Chondrocyte (in vitro differentiated cells): ENCODE data around the gene UNC5B. TPM values are rescaled to one million over a fixed set of nuclear protein-coding genes. Genes with fewer than 3 reads are reported as not detected.
A peak's percentile ranks its signal among the peaks of the same experiment; 100 is the strongest.
"Not testable (repeated sequence)": the region's sequence is repeated elsewhere in the genome, so short reads cannot be mapped to it uniquely, and the experiment has no call there.

Source experiments
- DNase-seq: peaks from one replicate; pipeline ENCODE4 v3.0.0; 2021; ENCODE audit warnings: mixed read lengths, low spot score
- H3K27ac Mint-ChIP-seq: one replicate; pipeline ENCODE4 v1.8.0; 2021; ENCODE audit warnings: mild to moderate bottlenecking, moderate library complexity, mixed read lengths; ENCODE audit not compliant: unreplicated experiment
- H3K27me3 Mint-ChIP-seq: 2 replicates; pipeline ENCODE4 v1.8.0; 2021; ENCODE audit warnings: low read depth, mixed read lengths
- H3K36me3 Mint-ChIP-seq: 2 replicates; pipeline ENCODE4 v1.8.0; 2021; ENCODE audit warnings: low read depth, mixed read lengths
- H3K4me1 Mint-ChIP-seq: 2 replicates; pipeline ENCODE4 v1.8.0; 2021; ENCODE audit warnings: low read depth, mild to moderate bottlenecking, mixed read lengths
- H3K4me3 Mint-ChIP-seq: one replicate; pipeline ENCODE4 v1.8.0; 2021; ENCODE audit warnings: mild to moderate bottlenecking, moderate library complexity, mixed read lengths; ENCODE audit not compliant: unreplicated experiment
- H3K9me3 Mint-ChIP-seq: 2 replicates; pipeline ENCODE4 v1.8.0; 2021; ENCODE audit warnings: low read depth, mixed read lengths
- CTCF ChIP-seq: fragments of 200-600 bp; sonication (generic); IDR thresholded peaks from 2 replicates; pipeline ENCODE4 v1.5.0; 2021; ENCODE audit warnings: antibody characterized with exemption, mild to moderate bottlenecking, moderate library complexity
- total RNA-seq: library from RNA; stranded (reverse); gene quantifications from 3 replicates; pipeline ENCODE4 v1.2.1, GENCODE V29; 2021

The UNC5B gene
- total RNA-seq, 1 donor from 2014 or later: 57.9 TPM

- no peak overlapping the region for H3K4me3 Mint-ChIP-seq
- H3K36me3 Mint-ChIP-seq: no peaks in the 10 kb centered on the region
- peak overlapping the region; percentile 99 for H3K27ac Mint-ChIP-seq
- no peak for DNase-seq
- TF ChIP-seq CTCF: peak; percentile 79
- H3K9me3 Mint-ChIP-seq: no peaks in the 10 kb centered on the region
- no peaks in the 10 kb centered on the region for H3K27me3 Mint-ChIP-seq
- peaks cover 72% of the 10 kb centered on the region for H3K4me1 Mint-ChIP-seq
Observed at GRCh38 chr10:71270301-71271220, 58.2 kb downstream of the UNC5B start.

DNA sequence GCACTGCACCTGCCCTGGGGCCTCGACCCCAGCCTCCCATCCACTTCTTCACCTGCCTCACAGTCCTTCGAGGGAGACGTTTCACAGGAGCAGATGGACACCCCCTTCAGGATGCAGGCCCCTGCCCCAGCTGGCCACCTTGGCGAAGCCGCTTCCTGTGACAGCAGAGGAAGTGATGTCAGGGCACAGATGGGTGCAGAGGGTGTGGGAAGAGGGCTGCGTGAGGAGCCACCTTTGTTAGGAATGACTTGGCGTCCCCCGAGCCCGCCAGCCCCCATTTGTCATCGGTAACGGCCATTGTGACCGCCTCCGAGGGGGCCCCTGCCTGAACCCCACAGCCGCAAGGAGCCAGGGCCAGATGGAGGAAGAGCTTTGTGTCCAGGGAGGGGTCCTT, 59.3 kb downstream of the UNC5B start:
- Mint-ChIP-seq H3K36me3 (no peaks in the 10 kb centered on the region), H3K27me3 (no peaks in the 10 kb centered on the region), H3K9me3 (no peaks in the 10 kb centered on the region), H3K27ac (no peak overlapping the region), H3K4me3 (no peak overlapping the region), H3K4me1 (peaks cover 61% of the 10 kb centered on the region)
- TF ChIP-seq CTCF: no peak
- no peak for DNase-seq

DNA sequence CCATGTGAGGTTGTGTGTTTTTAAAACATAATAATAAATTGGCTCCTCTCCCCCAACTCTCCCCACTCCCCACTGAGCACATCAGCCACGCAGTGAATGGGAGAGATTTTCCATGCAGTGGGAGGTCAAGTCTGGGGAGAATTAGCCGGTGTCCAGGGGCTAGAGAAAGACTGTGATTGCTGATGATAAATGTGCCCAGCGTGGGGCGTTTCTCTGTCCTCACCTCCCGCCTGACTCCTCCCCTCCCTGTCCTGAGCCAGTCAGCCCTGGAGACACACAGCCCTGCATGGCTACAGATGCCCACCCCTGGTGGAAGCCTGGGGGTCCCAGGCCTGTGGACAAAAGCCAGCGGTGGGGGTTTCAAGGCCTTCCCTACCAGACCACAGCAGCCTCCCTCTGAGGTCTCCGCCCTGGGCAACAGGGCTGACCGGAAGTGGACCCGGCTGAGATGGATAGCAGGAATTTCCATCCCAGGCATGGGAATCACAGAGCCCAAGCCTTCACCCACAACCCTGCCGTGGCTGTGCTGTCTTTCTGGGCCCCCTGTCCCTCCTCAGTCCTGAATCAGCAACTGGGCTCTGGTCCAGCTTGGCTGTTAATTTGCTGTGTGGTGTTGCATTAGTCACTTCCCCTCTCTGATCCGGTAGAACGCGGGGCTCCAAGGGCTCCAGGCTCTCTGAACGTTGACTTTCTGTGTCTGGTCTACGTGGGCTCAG, 59.8 kb downstream of the UNC5B start:
- Mint-ChIP-seq H3K4me3 (no peak overlapping the region), H3K27me3 (no peaks in the 10 kb centered on the region), H3K4me1 (peaks cover 55% of the 10 kb centered on the region), H3K27ac (peak overlapping the region; percentile 49), H3K36me3 (no peaks in the 10 kb centered on the region), H3K9me3 (no peaks in the 10 kb centered on the region)
- no peak for TF ChIP-seq CTCF
- no peak for DNase-seq

- H3K4me3 Mint-ChIP-seq, H3K9me3 Mint-ChIP-seq, H3K36me3 Mint-ChIP-seq, DNase-seq, H3K27ac Mint-ChIP-seq, H3K27me3 Mint-ChIP-seq: not testable (repeated sequence)
- H3K4me1 Mint-ChIP-seq: peaks cover 48% of the 10 kb centered on the region
Observed at GRCh38 chr10:71272974-71273373, 60.6 kb downstream of the UNC5B start.

- no peak for TF ChIP-seq CTCF
- H3K36me3 Mint-ChIP-seq: no peaks in the 10 kb centered on the region
- no peaks in the 10 kb centered on the region for H3K9me3 Mint-ChIP-seq
- no peak for DNase-seq
- H3K27me3 Mint-ChIP-seq: no peaks in the 10 kb centered on the region
- H3K27ac Mint-ChIP-seq: no peak overlapping the region
- H3K4me3 Mint-ChIP-seq: no peak overlapping the region
- peaks cover 42% of the 10 kb centered on the region for H3K4me1 Mint-ChIP-seq
Observed at GRCh38 chr10:71273506-71273905, 61.1 kb downstream of the UNC5B start.
